ACHN (cell line): ENCODE results near the gene TFDP2.
A peak's percentile ranks its signal among the peaks of the same experiment; 100 is the strongest.
"Not testable (repeated sequence)": the region's sequence is repeated elsewhere in the genome, so short reads cannot be mapped to it uniquely, and the experiment has no call there.

Experiments used
- DNase-seq: peaks from one replicate; pipeline ENCODE4 v3.0.0-alpha.2; 2015
- in situ Hi-C: cut with HindIII; loops from 2 replicates; pipeline ENCODE4 v1.10.0; 2017; ENCODE audit warnings: low sequenced_read_pairs, low pct_ligation_motif_present, low pct_unique_long_range_greater_than_20kb

The TFDP2 gene

GRCh38 chr3:142134799-142135325 is 14.5 kb downstream of the TFDP2 start:
- in situ Hi-C loops: no loop called here
- DNase-seq: no peak

DNA sequence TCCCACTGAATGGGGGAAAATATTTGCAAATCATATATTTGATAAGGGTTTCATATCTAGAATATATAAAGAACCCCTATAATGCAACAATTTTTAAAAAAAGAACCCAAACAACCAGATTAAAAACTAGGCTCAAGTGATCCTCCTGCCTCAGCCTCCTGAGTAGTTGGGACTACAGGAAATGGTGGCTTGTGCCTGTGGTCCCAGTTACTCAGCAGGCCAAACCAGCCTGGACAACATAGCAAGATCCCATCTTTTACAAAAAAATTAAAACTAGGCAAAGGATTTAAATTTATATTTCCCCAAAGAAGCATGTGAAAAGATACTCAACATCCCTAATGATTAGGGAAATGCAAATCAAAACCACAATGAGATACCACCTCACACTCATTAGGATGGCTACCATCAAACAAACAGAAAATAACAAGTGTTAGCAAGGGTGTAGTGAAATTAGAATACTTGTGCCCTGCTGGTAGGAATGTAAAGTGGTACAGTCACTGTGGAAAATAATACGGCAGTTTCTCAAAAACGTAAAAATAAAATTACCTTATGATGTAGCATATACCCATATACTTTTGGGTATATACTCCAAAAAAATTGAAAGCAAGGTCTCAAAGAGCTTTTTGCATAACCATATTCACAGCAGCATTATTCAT is 19.7 kb downstream of the TFDP2 start:
- in situ Hi-C loops: no loop called here
- DNase-seq: no peak

GRCh38 chr3:142127941-142128658 is 21.2 kb downstream of the TFDP2 start:
- in situ Hi-C loops: no loop called here
- DNase-seq: no peak

DNA sequence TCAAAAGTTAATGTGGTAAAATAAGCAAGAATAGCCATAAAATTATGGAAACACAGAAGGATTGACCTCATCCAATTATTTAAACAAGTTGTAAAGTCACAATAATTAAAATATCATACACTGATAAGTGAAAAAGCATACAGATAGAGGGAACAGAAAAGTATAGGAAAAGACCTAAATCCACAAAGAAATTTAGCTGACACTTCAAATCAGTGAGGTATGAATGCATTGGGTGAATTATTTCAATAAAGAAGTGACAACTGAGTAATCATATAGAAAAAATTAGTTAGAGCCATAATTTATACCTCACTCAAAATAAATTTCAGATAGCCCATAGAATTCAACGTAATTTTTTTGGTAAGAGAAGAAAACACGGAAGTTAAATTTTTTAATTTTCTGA is 25.1 kb downstream of the TFDP2 start:
- no peak for DNase-seq
- in situ Hi-C loops: no loop called here

GRCh38 chr3:142120707-142121106 is 28.6 kb downstream of the TFDP2 start:
- in situ Hi-C loops: no loop called here
- no peak for DNase-seq

- DNase-seq: no peak
- in situ Hi-C loops: no loop called here
Observed at GRCh38 chr3:142118911-142119310, 30.4 kb downstream of the TFDP2 start.

GRCh38 chr3:142117056-142117851 is 32.1 kb downstream of the TFDP2 start:
- DNase-seq: no peak
- in situ Hi-C loops: no loop called here

DNA sequence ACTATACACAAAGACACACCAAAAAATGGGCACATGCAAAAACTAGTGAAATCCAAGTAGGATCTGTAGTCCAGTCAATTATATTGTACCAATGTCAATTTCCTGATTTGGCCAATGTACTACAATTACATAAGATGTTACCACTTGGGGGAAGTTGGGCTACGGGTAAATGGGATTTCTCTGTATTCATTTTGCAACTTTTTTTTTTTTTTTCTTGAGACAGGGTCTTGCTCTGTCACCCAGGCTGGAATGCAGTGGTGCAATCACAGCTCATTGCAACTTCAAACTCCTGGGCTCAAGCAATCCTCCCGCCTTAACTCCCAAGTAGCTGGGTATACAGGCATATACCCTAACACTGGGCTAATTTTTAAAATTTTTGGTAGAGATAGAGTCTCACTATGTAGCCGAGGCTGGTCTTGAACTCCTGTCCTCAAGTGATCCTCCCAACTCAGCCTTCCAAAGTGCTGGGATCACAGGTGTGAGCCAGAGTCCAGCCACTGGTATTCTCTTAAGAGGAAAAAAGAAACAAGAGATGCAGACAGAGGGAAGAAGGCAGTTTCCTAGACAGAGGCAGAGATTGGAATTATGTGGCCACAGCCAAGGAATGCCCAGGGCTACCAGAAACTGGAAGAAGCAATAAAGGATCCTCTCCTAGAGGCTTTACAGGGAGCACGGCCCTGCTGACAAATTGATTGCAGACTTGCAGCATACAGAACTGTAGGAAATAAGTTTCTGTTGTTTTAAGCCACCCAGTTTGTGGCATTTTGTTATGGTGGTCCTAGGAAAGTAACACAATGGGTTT is 33.3 kb downstream of the TFDP2 start:
- in situ Hi-C loops: no loop called here
- no peak for DNase-seq

- no peak for DNase-seq
- in situ Hi-C loops: no loop called here
Observed at GRCh38 chr3:142112601-142113000, 36.7 kb downstream of the TFDP2 start.

DNA sequence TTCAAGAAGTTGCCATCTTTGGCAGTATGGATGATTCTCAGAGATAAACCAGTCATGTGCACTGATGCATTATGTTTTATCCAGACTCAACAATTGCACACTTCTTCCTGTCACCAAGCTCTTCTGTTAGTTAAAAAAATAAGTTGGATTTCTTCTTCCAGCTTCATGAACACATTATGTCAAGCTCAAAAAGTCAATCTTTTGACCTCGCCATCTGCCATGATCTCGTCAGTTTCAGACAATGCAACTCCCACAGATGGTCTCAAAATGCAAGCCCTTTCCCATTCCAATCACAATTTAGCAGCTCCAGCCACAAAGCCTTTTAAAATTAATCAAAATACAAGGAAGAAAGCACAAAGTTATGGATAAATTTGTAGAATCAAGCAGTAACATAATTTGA is 42.8 kb downstream of the TFDP2 start:
- DNase-seq: no peak
- in situ Hi-C loops: no loop called here

DNA sequence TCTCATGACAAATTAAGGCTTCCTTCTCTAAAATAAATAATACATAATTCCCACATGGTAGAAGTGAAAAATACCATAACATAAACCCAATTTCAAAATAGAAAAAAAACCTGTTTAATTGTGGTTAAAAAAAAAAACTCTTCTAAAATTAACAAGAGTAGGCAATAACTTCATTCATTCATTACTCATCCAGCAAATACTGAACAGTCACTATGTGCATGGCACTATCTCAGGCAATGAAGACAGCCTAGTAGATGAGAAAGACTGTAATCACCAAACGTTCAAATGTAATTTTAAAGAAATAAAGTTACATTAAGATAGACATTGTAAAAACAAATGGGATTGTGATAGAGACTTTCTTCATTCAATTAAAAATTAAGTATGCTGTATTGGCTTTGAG is 43.4 kb downstream of the TFDP2 start:
- in situ Hi-C loops: no loop called here
- DNase-seq: no peak

DNA sequence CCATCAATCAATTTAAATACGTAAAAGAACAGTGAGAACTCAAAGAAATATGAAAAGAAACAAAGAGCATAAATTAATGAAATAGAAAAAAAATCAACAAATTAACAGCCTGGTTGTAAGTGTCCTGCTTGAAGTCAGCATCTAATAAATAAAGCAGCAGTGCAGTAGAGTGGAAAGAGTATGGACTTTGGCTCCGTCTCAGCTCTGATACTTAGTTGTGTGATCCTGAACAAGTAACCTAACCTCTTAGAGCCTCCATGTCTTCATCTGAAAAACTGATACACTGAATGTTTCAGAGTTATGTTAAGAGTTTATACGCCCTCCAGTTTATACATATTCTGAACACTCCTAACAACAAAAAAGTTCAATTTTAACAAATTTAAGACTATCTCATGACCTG is 44.6 kb downstream of the TFDP2 start:
- in situ Hi-C loops: no loop called here
- no peak for DNase-seq

GRCh38 chr3:142098964-142099363 is 50.4 kb downstream of the TFDP2 start:
- in situ Hi-C loops: no loop called here
- no peak for DNase-seq

DNA sequence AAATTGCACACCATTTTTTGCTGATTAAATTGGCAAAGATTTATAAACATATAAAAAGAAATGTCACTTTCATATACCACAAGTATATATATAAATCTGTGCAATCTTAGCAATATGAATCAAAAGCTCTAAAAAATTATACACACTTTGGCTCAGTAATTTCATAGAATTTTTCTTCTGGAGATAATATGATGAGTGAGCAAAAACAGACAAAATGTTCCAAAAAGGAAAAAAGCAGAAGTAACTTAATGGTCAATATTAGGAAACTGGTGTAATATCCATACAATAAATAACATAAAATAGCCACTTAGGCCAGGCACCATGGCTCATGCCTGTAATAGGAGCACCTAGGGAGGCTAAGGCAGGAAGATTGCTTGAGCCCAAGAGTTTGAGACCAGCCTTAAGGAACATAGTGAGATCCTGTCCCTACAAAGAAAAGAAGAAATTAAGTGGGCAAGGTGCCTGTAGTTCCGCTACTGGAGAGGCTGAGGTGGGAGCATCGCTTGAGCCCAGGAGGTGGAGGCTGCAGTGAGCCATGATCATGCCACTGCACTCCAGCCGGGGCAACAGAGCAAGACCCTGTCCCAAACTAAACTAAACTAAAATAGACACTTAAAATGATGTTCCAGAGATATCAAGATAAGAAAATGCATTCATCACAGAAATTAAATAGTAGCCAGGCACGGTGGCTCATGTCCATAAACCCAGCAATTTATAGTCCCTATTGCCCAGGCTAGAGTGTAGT is 52.1 kb downstream of the TFDP2 start:
- DNase-seq: no peak
- in situ Hi-C loops: no loop called here

DNA sequence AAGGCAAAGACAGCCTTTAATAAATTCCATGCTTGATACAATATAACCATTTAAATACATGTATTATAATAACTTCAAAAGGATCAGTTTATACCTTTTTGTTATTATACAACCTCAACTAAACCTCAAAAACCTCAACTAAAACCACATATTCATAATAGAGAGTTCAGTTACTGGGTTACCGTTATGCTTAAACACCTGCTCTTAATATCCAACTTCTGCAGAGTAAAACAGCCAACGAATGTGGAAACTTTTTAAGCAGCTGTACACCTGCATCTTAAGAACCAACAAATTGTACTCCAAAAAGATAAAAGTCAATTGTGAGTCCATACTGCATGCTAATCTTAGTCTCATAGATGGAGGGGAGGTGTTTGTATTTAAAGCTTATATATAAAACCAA is 53.5 kb downstream of the TFDP2 start:
- in situ Hi-C loops: no loop called here
- DNase-seq: no peak

- in situ Hi-C loops, DNase-seq: not testable (repeated sequence)
Observed at GRCh38 chr3:142088925-142089324, 60.4 kb downstream of the TFDP2 start.

DNA sequence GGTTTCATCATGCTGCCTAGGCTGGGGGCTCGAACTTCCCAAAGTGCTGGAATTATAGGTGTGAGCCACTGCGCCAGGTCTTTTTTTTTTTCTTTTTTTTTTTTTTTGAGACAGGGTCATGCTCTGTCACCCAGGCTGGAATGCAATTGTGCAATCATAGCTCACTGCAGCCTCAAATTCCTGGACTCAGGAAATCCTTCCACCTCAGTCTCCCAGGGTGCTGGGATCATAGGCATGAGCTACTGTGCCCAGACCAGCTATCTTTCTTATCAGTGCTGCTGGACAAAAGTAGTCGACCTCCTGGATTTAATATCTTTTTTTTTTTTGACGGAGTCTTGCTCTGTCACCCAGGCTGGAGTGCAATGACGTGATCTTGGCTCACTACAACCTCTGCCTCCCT is 60.8 kb downstream of the TFDP2 start:
- in situ Hi-C loops: no loop called here
- DNase-seq: peak; percentile 60

DNA sequence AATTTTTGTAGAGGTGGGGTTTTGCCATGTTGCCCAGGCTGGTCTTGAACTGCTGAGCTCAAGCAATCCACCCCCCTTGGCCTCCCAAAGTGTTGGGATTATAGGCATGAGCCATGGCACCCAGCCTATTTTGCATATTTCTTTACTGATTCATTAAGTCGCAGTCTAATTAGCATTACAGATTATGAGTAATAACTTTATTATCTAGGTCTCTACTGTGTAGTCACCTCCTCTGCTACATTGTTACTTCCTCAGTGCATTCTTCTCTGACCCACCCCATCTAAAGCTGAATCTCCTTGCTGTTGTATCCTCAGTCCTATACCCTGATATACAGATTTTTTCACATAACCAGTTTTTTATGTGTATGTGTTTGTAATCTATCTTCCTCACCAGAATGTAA is 61.7 kb downstream of the TFDP2 start:
- in situ Hi-C loops: no loop called here
- no peak for DNase-seq
